ENCODE measurements around the gene KRTAP4-8.

- no peak for TF ChIP-seq CTCF (IDR thresholded peaks at IDR 0.05; ENCODE audit: borderline replicate concordance, extremely low read depth, low read length, poor library complexity, severe bottlenecking)
- no peak for TF ChIP-seq EZH2 (IDR thresholded peaks at IDR 0.05; ENCODE audit: borderline replicate concordance, low read depth, low read length, severe bottlenecking)
Observed at GRCh38 chr17:41107941-41108450, 10.1 kb upstream of the KRTAP4-8 start.
